Right lobe of liver (tissue), 4 donors: ENCODE data around the gene TCF25.

Source experiments
- POLR2A ChIP-seq: fragments of 450-650 bp; IDR thresholded peaks from one replicate; pipeline ENCODE4 v1.6.1; 2017; ENCODE audit warnings: antibody characterized with exemption, mild to moderate bottlenecking
- TF ChIP-seq, protein P1 (sequence below), 4 donors: fragments of 200-600 bp in 3 of 4; fragments of 450-650 bp in 1 of 4; IDR thresholded peaks; one replicate each; pipeline versions ENCODE4 v1.5.1 to v1.8.0; 2016 to 2022; ENCODE audit warnings: antibody characterized with exemption in 4 of 4, mild to moderate bottlenecking in 2 of 4
- donor health status: DM: no; HTN: no; CAD: no.
- donor health status: DM: no; HTN: no; CAD: no.
- donor health status: DM: no; HTN: yes; CAD: no.

DNA sequence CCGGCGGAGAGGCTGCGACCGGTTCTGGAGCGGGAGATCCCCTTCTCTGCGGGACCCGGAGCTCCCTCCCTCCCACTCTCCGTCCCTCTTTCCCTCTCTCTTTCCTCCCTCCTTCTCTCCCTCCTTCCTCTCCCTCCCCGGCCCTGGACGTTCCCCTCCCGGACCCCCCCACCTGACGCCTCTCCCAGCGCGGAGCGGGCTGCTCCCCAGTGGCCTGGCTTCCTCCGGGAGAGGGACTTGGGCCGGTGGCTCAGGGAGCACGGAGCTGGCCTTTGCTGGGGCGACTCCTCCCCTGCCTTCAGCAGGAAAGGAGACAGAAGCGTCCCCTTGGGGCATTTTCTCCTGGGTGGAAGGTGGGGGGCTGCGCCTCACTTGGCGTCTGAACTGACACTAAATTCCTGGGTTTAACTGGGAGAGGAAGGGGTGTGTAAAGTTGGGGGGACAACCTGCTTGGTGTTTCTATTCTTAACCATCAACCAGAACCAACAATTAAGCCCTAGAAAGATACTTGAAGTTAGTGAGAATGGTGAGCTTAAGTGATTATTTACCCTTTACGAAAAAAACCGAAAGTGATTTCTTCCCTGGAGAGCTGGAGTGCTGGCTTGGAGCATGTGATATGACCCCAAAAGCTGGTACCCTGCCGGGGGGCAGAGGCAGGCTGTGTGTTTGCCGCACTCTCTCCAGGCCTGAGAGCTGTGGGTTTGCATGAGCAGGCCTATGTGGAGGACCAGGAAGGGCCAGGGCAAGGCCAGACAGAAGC, 44.3 kb upstream of the TCF25 start:
- TF ChIP-seq, protein P1, sequence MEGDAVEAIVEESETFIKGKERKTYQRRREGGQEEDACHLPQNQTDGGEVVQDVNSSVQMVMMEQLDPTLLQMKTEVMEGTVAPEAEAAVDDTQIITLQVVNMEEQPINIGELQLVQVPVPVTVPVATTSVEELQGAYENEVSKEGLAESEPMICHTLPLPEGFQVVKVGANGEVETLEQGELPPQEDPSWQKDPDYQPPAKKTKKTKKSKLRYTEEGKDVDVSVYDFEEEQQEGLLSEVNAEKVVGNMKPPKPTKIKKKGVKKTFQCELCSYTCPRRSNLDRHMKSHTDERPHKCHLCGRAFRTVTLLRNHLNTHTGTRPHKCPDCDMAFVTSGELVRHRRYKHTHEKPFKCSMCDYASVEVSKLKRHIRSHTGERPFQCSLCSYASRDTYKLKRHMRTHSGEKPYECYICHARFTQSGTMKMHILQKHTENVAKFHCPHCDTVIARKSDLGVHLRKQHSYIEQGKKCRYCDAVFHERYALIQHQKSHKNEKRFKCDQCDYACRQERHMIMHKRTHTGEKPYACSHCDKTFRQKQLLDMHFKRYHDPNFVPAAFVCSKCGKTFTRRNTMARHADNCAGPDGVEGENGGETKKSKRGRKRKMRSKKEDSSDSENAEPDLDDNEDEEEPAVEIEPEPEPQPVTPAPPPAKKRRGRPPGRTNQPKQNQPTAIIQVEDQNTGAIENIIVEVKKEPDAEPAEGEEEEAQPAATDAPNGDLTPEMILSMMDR (IDR thresholded peaks at IDR 0.05): no peak
- no peak for TF ChIP-seq POLR2A
